ENCODE results near the gene ANKRD23.

GRCh38 chr2:96813656-96814055, 30.2 kb downstream of the ANKRD23 start:
- TF ChIP-seq RAD21 (IDR thresholded peaks at IDR 0.05; ENCODE audit: low read length), result no peak
- no peak for TF ChIP-seq BHLHE40 (IDR thresholded peaks at IDR 0.05; ENCODE audit: low read depth, low read length)
- no peak for TF ChIP-seq CTCF (conservative IDR thresholded peaks at IDR 0.05; ENCODE audit: low read depth, low read length)
- TF ChIP-seq POLR2A (IDR thresholded peaks at IDR 0.05; ENCODE audit: low read depth, low read length), result no peak
- TF ChIP-seq CHD1 (IDR thresholded peaks at IDR 0.05; ENCODE audit: low read depth, low read length), result no peak
- no peak for TF ChIP-seq ELK1 (IDR thresholded peaks at IDR 0.05; ENCODE audit: borderline replicate concordance, low read depth, low read length)
- TF ChIP-seq MXI1 (IDR thresholded peaks at IDR 0.05; ENCODE audit: borderline replicate concordance, low read depth, low read length), result no peak
- no peak for TF ChIP-seq SMC3 (IDR thresholded peaks at IDR 0.05; ENCODE audit: low read depth, low read length)
- no peak for TF ChIP-seq CEBPB (IDR thresholded peaks at IDR 0.05; ENCODE audit: low read depth, low read length)
- TF ChIP-seq RFX5 (IDR thresholded peaks at IDR 0.05; ENCODE audit: low read depth, low read length), result no peak
- TF ChIP-seq USF2 (IDR thresholded peaks at IDR 0.05; ENCODE audit: low read depth, low read length), result no peak
- TF ChIP-seq FOS (IDR thresholded peaks at IDR 0.05; ENCODE audit: low read depth, low read length), result no peak
- no peak for TF ChIP-seq MAZ (IDR thresholded peaks at IDR 0.05; ENCODE audit: borderline replicate concordance, low read depth, low read length)

All from IMR-90 (cell line).